HepG2 (cell line): ENCODE measurements around the gene CBY2. TPM values are rescaled to one million over a fixed set of nuclear protein-coding genes. Genes with fewer than 3 reads are reported as not detected.

Experiments used
- ATAC-seq: fragments of 200-7000 bp; cut with Tn5 transposase; 3 replicates; pipeline ENCODE4 v1.9.1; 2020; ENCODE audit warnings: mild to moderate bottlenecking, moderate library complexity
- BruUV-seq: library from RNA; stranded (reverse); fragments of 400-500 nt; replicated peaks from 2 replicates; lab custom pipeline; 2021; lab: Mats Ljungman, UMichigan
- CTCF ChIA-PET: fragments of 300-600 bp; formaldehyde crosslinking; extraction: SDS; loops from one replicate; lab custom pipeline; 2021; ENCODE audit warnings: low total read pairs, inconsistent platforms, low intra/inter-chr PET ratio; lab: Yijun Ruan, JAX
- POLR2A ChIA-PET: fragments of 350-600 bp; sonication (Branson Sonifier 250); formaldehyde crosslinking; loops from one replicate; lab custom pipeline; 2020; ENCODE audit warnings: antibody characterized with exemption, inconsistent platforms; lab: Yijun Ruan, JAX
- DNase-seq: peaks from one replicate; pipeline ENCODE4 v3.0.0-alpha.2; 2015; ENCODE audit warnings: low spot score
- FAIRE-seq: peaks from 3 replicates; lab custom pipeline; 2011; peaks lifted over from hg19 to GRCh38; lab: Jason Lieb, UNC
- H2AFZ ChIP-seq: one replicate; pipeline ENCODE4 v1.6.1; 2011; ENCODE audit warnings: low read length, inconsistent platforms
- H3K27ac ChIP-seq: fragments of 300-600 bp; 3 replicates; pipeline ENCODE4 v1.8.0; 2011; ENCODE audit warnings: mixed run types, mild to moderate bottlenecking, mixed read lengths, low read length, inconsistent platforms; ENCODE audit not compliant: insufficient read depth; ENCODE audit errors: extremely low read length
- H3K27me3 ChIP-seq, 2 experiments: fragments of 200-600 bp in 1 of 2; 2 replicates in 1 of 2; 3 replicates in 1 of 2; pipeline versions ENCODE4 v1.6.0 to v1.8.0; 2011; ENCODE audit warnings: low read length in 2 of 2, mild to moderate bottlenecking in 2 of 2, moderate library complexity in 2 of 2, inconsistent platforms in 1 of 2; ENCODE audit not compliant: insufficient read depth in 2 of 2, control insufficient read depth in 1 of 2
- H3K36me3 ChIP-seq, 2 experiments: fragments of 200-600 bp in 1 of 2; replicated peaks in 1 of 2; 2 replicates in 1 of 2; 3 replicates in 1 of 2; pipeline versions ENCODE4 v1.5.1 to v1.8.0; 2011; ENCODE audit warnings: low read length in 2 of 2, inconsistent platforms in 1 of 2; ENCODE audit not compliant: insufficient read depth in 2 of 2, control insufficient read depth in 1 of 2
- H3K4me1 ChIP-seq: 2 replicates; pipeline ENCODE4 v1.5.1; 2012; ENCODE audit warnings: low read length, inconsistent platforms; ENCODE audit not compliant: insufficient read depth
- H3K4me2 ChIP-seq: 2 replicates; pipeline ENCODE4 v1.6.0; 2011; ENCODE audit warnings: low read depth, low read length, inconsistent platforms
- H3K4me3 ChIP-seq, 3 experiments: fragments of 200-600 bp in 1 of 3; sonication (generic), shearing (Covaris generic) in 1 of 3; replicated peaks in 1 of 3; 2 replicates each; pipeline ENCODE4 v1.5.1; 2011 to 2016; ENCODE audit warnings: low read length in 3 of 3, inconsistent platforms in 2 of 3, low read depth in 2 of 3, mild to moderate bottlenecking in 2 of 3, control low read depth in 1 of 3, mixed read lengths in 1 of 3; ENCODE audit not compliant: insufficient read depth in 1 of 3
- H3K79me2 ChIP-seq: one replicate; pipeline ENCODE4 v1.6.1; 2011; ENCODE audit warnings: low read length, inconsistent platforms; ENCODE audit not compliant: insufficient read depth
- H3K9ac ChIP-seq: 2 replicates; pipeline ENCODE4 v1.6.0; 2011; ENCODE audit warnings: mild to moderate bottlenecking, low read depth, low read length, inconsistent platforms; ENCODE audit not compliant: insufficient read depth
- H3K9me3 ChIP-seq: 2 replicates; pipeline ENCODE4 v1.5.1; 2012; ENCODE audit warnings: mild to moderate bottlenecking, low read length
- H4K20me1 ChIP-seq: 2 replicates; pipeline ENCODE4 v1.6.0; 2011; ENCODE audit warnings: inconsistent platforms, mild to moderate bottlenecking, low read length, moderate library complexity; ENCODE audit not compliant: insufficient read depth
- CBX2 ChIP-seq, 2 experiments: fragments of 200-600 bp in 1 of 2; sonication (generic); formaldehyde crosslinking in 1 of 2; IDR thresholded peaks; 2 replicates each; pipeline versions ENCODE4 v1.7.0 to v1.8.1; 2018 to 2022; ENCODE audit warnings: low read depth in 2 of 2, low read length in 1 of 2, mild to moderate bottlenecking in 1 of 2, missing genetic modification reagents in 1 of 2
- GATAD2A ChIP-seq: IDR thresholded peaks from 2 replicates; pipeline ENCODE4 v1.6.1; 2016
- HOXA9 ChIP-seq: sonication (generic); formaldehyde crosslinking; IDR thresholded peaks from 2 replicates; pipeline ENCODE4 v1.8.1; 2022; ENCODE audit warnings: missing genetic modification reagents, mild to moderate bottlenecking, moderate library complexity, borderline replicate concordance
- IKZF1 ChIP-seq: fragments of 450-650 bp; IDR thresholded peaks from 2 replicates; pipeline ENCODE4 v1.7.1; 2016
- U2AF1 ChIP-seq: fragments of 200-400 bp; formaldehyde crosslinking; optimal IDR thresholded peaks from 2 replicates; pipeline ENCODE3; 2017; ENCODE audit warnings: mild to moderate bottlenecking, low read depth, low read length
- U2AF2 ChIP-seq: fragments of 200-400 bp; formaldehyde crosslinking; IDR thresholded peaks from 2 replicates; pipeline ENCODE4 v1.6.1; 2017; ENCODE audit warnings: low read depth, mild to moderate bottlenecking, low read length
- ZNF530 ChIP-seq: sonication (generic); formaldehyde crosslinking; IDR thresholded peaks from 2 replicates; pipeline ENCODE4 v1.5.0; 2020; ENCODE audit warnings: low read depth, mild to moderate bottlenecking, missing genetic modification reagents
- in situ Hi-C: cut with HindIII; loops from 2 replicates; pipeline ENCODE4 v1.10.0; 2017; ENCODE audit warnings: low pct_unique_long_range_greater_than_20kb; ENCODE audit not compliant: extremely low pct_ligation_motif_present
- intact Hi-C: fragments of 100-400 bp; cut with micrococcal nuclease; formaldehyde crosslinking; loops from one replicate; pipeline ENCODE4 v1.10.0; 2022; ENCODE audit not compliant: unreplicated experiment
- polyA plus RNA-seq, 8 experiments: library from polyadenylated mRNA; depleted of rRNA in 3 of 8; stranded (reverse) in 7 of 8; unstranded in 1 of 8; fragments of >200 nt; fragmentation: Illumina TruSeq in 4 of 8; extraction: Trizol in 4 of 8; gene quantifications; 2 replicates each; pipeline versions ENCODE4 v1.2.1 to v1.2.3, GENCODE V29; 2011 to 2016; ENCODE audit warnings: low read depth in 4 of 8, missing spikeins in 1 of 8, mixed read lengths in 1 of 8; ENCODE audit not compliant: insufficient read depth in 1 of 8
- total RNA-seq, 5 experiments: library from RNA; depleted of rRNA; stranded (reverse); fragments of >200 nt; fragmentation: Illumina TruSeq; extraction: Trizol; gene quantifications; 2 replicates each; pipeline ENCODE4 v1.2.3, GENCODE V29; 2016; ENCODE audit warnings: low read depth in 1 of 5
- TF ChIP-seq, protein P1 (sequence below): sonication (generic); formaldehyde crosslinking; IDR thresholded peaks from 2 replicates; pipeline ENCODE4 v1.4.0; 2020; ENCODE audit warnings: missing genetic modification reagents, borderline replicate concordance
- TF ChIP-seq, protein P2 (sequence below): sonication (generic); formaldehyde crosslinking; IDR thresholded peaks from 2 replicates; pipeline ENCODE4 v1.4.0; 2020; ENCODE audit warnings: missing genetic modification reagents, borderline replicate concordance

Gene CBY2
- total and polyA plus RNA-seq, 2 of the 13 experiments (the other 11 are each of a cell fraction or from before 2014, with no cell fraction given): not detected

DNA sequence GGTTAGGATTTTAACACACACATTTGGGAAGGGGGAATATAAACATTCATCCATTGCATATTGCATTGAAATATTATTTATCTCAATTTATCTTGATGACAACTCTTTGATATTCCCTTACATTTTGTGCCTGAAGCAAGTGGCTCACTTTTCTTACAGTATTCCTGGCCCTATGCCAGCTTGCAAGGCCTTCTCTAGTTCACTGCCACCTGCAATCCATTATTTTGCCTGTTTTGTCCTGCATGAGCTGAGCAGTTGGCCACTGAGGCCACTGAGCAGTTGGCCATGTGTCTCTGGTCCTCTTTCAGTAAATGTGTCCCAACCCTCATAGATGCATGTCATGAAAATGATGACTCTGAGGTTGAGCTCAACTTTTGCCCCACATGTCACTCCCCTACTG is 49.8 kb downstream of the CBY2 start:
- CTCF ChIA-PET: no interaction called here

More for the DNA sequence above, 49.8 kb downstream of the CBY2 start:
- Histone ChIP-seq H3K4me1 (peaks cover 6% of the 10 kb centered on the region), H3K9ac (no peak overlapping the region), H3K27ac (no peak overlapping the region), H3K4me3 (no peak overlapping the region), H3K79me2 (no peaks in the 10 kb centered on the region), H3K9me3 (no peaks in the 10 kb centered on the region), H3K36me3 (no peaks in the 10 kb centered on the region), H3K4me2 (no peak overlapping the region), H3K27me3 (no peaks in the 10 kb centered on the region), H2AFZ (no peak overlapping the region), H4K20me1 (no peaks in the 10 kb centered on the region)
- ATAC-seq: no peak
- no peak for FAIRE-seq
- in situ Hi-C loops: no loop called here
- TF ChIP-seq GATAD2A (no peak), HOXA9 (CRISPR knock-in tag) (no peak), ZNF530 (no peak), IKZF1 (no peak), CBX2 (IDR thresholded peaks at IDR 0.05; ENCODE audit: low read depth, low read length) (no peak), CBX2 (CRISPR knock-in tag; IDR thresholded peaks at IDR 0.05; ENCODE audit: low read depth) (no peak), U2AF2 (no peak), U2AF1 (no peak)
- TF ChIP-seq, protein P1, sequence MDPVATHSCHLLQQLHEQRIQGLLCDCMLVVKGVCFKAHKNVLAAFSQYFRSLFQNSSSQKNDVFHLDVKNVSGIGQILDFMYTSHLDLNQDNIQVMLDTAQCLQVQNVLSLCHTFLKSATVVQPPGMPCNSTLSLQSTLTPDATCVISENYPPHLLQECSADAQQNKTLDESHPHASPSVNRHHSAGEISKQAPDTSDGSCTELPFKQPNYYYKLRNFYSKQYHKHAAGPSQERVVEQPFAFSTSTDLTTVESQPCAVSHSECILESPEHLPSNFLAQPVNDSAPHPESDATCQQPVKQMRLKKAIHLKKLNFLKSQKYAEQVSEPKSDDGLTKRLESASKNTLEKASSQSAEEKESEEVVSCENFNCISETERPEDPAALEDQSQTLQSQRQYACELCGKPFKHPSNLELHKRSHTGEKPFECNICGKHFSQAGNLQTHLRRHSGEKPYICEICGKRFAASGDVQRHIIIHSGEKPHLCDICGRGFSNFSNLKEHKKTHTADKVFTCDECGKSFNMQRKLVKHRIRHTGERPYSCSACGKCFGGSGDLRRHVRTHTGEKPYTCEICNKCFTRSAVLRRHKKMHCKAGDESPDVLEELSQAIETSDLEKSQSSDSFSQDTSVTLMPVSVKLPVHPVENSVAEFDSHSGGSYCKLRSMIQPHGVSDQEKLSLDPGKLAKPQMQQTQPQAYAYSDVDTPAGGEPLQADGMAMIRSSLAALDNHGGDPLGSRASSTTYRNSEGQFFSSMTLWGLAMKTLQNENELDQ: no peak
- TF ChIP-seq, protein P2, sequence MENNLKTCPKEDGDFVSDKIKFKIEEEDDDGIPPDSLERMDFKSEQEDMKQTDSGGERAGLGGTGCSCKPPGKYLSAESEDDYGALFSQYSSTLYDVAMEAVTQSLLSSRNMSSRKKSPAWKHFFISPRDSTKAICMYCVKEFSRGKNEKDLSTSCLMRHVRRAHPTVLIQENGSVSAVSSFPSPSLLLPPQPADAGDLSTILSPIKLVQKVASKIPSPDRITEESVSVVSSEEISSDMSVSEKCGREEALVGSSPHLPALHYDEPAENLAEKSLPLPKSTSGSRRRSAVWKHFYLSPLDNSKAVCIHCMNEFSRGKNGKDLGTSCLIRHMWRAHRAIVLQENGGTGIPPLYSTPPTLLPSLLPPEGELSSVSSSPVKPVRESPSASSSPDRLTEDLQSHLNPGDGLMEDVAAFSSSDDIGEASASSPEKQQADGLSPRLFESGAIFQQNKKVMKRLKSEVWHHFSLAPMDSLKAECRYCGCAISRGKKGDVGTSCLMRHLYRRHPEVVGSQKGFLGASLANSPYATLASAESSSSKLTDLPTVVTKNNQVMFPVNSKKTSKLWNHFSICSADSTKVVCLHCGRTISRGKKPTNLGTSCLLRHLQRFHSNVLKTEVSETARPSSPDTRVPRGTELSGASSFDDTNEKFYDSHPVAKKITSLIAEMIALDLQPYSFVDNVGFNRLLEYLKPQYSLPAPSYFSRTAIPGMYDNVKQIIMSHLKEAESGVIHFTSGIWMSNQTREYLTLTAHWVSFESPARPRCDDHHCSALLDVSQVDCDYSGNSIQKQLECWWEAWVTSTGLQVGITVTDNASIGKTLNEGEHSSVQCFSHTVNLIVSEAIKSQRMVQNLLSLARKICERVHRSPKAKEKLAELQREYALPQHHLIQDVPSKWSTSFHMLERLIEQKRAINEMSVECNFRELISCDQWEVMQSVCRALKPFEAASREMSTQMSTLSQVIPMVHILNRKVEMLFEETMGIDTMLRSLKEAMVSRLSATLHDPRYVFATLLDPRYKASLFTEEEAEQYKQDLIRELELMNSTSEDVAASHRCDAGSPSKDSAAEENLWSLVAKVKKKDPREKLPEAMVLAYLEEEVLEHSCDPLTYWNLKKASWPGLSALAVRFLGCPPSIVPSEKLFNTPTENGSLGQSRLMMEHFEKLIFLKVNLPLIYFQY (CRISPR knock-in tag): no peak
- intact Hi-C loops: no loop called here
- no TSS peak for BruUV-seq
- POLR2A ChIA-PET: no interaction called here
- no peak for DNase-seq
